ENCODE measurements around the gene NBEAL2.

NBEAL2 gene

GRCh38 chr3:46994801-46995731, 15.6 kb downstream of the NBEAL2 start:
- no peak overlapping the region for H3K4me3 ChIP-seq
- intact Hi-C loops (cut with DNase I; ENCODE audit: low total_unique reads), result loop anchor here (5.0 to 10.0 kb wide), 2 partner anchors 73 to 290 kb away; partner anchors contain the start of gene TMIE
- H3K36me3 ChIP-seq, result peaks cover 0 to 98% (median 28%) of the 10 kb centered on the region in 3 donors
- no peak overlapping the region for H3K27ac ChIP-seq
- no peaks in the 10 kb centered on the region for H3K27me3 ChIP-seq
- H3K9me3 ChIP-seq, result no peaks in the 10 kb centered on the region
- no peak for DNase-seq
- no peaks in the 10 kb centered on the region for H3K4me1 ChIP-seq
- no peak for TF ChIP-seq CTCF (IDR thresholded peaks at IDR 0.05)

- H3K4me1 ChIP-seq, result no peaks in the 10 kb centered on the region
- H3K27me3 ChIP-seq, result no peaks in the 10 kb centered on the region
- no peak overlapping the region for H3K27ac ChIP-seq
- no peaks in the 10 kb centered on the region for H3K9me3 ChIP-seq
- TF ChIP-seq CTCF (IDR thresholded peaks at IDR 0.05), result no peak
- intact Hi-C loops (cut with DNase I; ENCODE audit: low total_unique reads), result loop anchor here (5.0 to 10.0 kb wide), 2 partner anchors 74 to 291 kb away; partner anchors contain the start of gene TMIE
- peaks cover 3 to 98% (median 38%) of the 10 kb centered on the region in 3 donors for H3K36me3 ChIP-seq
- H3K4me3 ChIP-seq, result no peak overlapping the region
- DNase-seq, result no peak
Measured at GRCh38 chr3:46995901-46996562, 16.6 kb downstream of the NBEAL2 start.

- peak in 1 of 2 donors; percentile 13 for DNase-seq
- Histone ChIP-seq H3K4me3 (no peak overlapping the region), H3K27me3 (no peaks in the 10 kb centered on the region), H3K36me3 (peaks cover 7 to 98% (median 46%) of the 10 kb centered on the region in 3 donors), H3K9me3 (no peaks in the 10 kb centered on the region), H3K4me1 (no peaks in the 10 kb centered on the region), H3K27ac (no peak overlapping the region)
- intact Hi-C loops (cut with DNase I; ENCODE audit: low total_unique reads), result loop anchor here (5.0 to 10.0 kb wide), 2 partner anchors 75 to 292 kb away; partner anchors contain the start of gene TMIE
- no peak for TF ChIP-seq CTCF (IDR thresholded peaks at IDR 0.05)
Measured at GRCh38 chr3:46996689-46997452, 17.4 kb downstream of the NBEAL2 start.

- H3K27ac ChIP-seq, result no peak overlapping the region
- H3K4me3 ChIP-seq, result no peak overlapping the region
- no peaks in the 10 kb centered on the region for H3K27me3 ChIP-seq
- intact Hi-C loops (cut with DNase I; ENCODE audit: low total_unique reads), result loop anchor here (5.0 to 10.0 kb wide), 2 partner anchors 75 to 293 kb away; partner anchors contain the start of gene TMIE
- H3K36me3 ChIP-seq, result peaks cover 11 to 98% (median 53%) of the 10 kb centered on the region in 3 donors
- no peaks in the 10 kb centered on the region for H3K4me1 ChIP-seq
- DNase-seq, result no peak
- TF ChIP-seq CTCF (IDR thresholded peaks at IDR 0.05), result no peak
- no peaks in the 10 kb centered on the region for H3K9me3 ChIP-seq
Measured at GRCh38 chr3:46997453-46998091, 18.1 kb downstream of the NBEAL2 start.

All from tibial artery (tissue), 4 donors.